Measurements from ENCODE around the gene NRXN3.

NRXN3 gene

DNA sequence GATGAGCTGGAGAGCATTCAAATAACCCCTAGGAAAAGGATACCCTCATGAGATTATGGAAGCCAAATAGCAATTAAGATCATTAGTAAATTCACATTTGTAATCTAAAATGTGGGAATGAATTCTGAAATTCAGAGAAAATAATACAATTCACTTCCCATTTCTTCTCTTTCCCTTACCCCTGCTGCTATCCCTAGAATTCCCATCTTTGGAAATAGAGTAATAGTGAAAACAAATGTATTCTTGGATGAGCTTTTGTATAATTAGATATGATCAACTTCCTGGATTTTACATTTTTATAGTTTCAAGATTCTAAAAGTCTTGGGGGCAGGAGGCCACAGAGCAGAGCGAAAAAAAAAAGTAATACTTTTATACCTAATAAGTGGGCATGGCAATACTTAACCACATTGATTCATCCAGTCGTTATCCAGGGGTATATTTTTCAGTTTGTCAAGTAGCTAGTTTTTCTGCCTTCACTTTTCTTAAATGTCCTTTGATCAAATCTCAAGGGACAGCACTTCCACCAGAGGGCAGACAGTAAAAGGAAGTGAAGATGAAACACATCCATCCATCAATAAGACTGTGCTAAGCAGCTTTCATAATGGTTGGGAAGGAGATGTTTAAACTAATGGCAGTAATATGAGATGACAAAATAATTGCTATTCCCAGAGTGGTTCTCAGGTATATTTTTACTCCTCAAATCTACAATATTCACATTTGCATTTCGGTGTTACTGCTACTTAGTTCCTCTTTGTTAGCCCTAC is 1639.9 kb downstream of the NRXN3 start:
- no peak for DNase-seq (ENCODE audit: low read depth in 2 of 2)

GRCh38 chr14:79820866-79821535 is 1650.8 kb downstream of the NRXN3 start:
- no peak for DNase-seq (ENCODE audit: low read depth in 2 of 2)

DNA sequence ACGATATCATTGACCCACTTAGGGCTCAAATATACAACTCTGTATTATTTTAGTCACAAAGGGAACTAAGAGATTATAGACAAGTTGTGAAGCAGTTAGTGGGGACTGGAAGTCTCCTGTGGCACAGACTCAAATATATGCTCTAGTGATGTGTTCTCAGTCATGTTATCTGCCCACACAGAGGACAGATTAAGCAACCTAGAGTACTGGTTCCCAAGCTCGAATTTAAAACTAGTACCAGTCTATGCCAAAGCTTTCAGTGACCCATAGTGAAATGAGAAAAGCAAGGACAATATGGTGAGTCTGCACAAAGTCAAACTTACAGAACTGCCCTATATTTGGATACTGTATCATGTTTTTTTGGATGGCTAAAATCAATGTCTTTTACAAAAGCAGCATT is 1651.9 kb downstream of the NRXN3 start:
- no peak for DNase-seq (ENCODE audit: low read depth in 2 of 2)

DNA sequence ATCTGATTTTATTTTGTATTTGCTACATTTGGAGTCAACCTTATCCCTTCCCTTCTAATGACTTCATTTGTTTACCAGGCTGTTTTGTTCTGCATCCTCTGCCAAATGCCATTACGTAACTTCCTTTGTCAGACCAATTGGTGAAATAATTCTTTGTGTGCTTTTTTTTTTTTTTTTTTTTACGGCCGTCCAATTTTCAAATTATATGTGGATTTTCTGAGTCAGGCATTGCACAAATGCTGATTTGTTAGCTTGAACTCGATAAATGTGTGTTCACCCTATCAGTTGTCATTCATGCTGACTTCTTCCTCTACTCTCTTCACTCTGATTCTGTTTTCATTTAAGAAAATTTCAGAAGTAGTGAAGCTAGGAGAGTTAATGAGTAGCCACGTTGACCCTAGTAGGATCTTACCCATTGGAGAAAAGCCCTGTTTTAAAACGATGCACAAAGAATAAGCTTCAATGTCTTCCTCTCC is 1654.9 kb downstream of the NRXN3 start:
- DNase-seq (ENCODE audit: low read depth in 2 of 2): no peak

GRCh38 chr14:79826362-79826761 is 1656.2 kb downstream of the NRXN3 start:
- no peak for DNase-seq (ENCODE audit: low read depth in 2 of 2)

DNA sequence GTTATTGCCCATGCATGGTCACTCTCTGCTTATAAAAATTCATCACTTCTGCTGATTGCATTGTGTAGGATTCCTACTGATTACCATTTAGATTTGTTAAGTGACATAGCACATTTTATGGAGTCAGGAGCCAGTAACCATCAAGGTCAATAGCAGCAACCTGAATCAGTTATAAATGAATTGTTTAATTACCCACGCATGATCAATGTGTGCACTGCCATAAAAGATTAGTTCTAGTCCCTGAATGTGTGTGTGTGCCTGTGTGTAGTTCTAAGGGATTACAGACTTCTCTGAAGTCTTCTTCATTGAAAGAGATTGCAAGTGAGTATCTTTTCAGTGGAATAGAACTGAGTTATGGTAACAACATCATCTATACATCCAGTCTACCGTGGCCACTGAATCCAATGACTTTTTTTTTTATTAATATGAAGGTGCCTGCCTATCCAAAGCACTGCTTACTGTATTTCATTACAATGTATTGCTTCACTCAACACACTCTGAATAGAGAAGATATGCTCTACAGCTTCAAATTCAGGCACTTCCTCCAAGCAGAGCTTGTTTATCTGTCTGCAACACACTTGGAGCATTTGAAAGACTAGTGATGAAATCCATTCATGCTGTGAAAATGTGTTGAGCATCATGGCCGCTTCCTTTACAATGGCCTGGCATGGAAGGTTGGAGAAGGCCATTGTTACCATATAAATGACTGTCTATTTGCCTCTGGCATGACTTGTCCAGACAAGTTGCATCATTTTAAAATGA is 1659.4 kb downstream of the NRXN3 start:
- DNase-seq (ENCODE audit: low read depth in 2 of 2): no peak

GRCh38 chr14:79831195-79831892 is 1661.2 kb downstream of the NRXN3 start:
- DNase-seq (ENCODE audit: low read depth in 2 of 2): no peak

GRCh38 chr14:79833781-79834180 is 1663.6 kb downstream of the NRXN3 start:
- no peak for DNase-seq (ENCODE audit: low read depth in 2 of 2)

- no peak for DNase-seq (ENCODE audit: low read depth in 2 of 2)
These were observed 1664.7 kb downstream of the NRXN3 start for GRCh38 chr14:79834868-79835267.

DNA sequence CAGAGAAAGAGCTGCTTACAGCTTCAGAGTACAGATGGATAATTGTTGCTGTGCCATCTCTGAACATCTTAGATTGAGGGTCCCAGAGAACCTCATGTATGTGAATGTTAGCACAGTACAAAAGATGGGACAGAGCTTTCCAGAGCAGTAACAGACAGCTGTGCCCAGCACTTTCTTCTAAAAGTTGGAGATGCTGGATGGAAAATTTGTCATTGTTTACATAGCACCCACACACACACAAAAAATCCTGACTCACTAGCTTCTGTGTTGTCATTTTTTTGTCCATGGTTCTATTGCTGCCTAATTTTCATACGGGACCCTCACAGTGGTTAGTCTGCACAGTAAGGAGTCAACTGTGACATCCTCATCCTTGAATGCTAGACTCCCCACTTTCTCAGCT is 1666.4 kb downstream of the NRXN3 start:
- DNase-seq (ENCODE audit: low read depth in 2 of 2): no peak

- no peak for DNase-seq (ENCODE audit: low read depth in 2 of 2)
These were observed 1667.5 kb downstream of the NRXN3 start for GRCh38 chr14:79837699-79838098.

DNA sequence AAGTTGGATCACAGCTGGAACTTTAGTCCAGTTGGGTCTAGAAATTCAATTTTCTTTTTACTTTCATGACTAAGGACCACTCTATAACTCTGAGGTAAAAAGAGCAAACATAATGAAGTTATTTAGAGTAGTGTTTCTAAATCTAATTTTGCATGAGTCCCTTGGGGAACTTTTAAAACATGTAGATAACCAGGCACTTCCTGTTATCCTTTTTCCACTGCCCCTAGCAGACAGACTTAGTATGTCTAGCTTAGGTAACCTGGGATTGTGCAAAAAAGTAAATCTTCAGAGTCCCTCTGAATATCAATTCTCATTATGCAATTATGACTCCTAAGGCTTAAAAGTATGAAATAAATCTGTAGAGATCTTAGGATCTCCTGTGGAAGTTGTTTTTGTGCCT is 1669.9 kb downstream of the NRXN3 start:
- DNase-seq (ENCODE audit: low read depth in 2 of 2): no peak

GRCh38 chr14:79840831-79841230 is 1670.7 kb downstream of the NRXN3 start:
- no peak for DNase-seq (ENCODE audit: low read depth in 2 of 2)

GRCh38 chr14:79841433-79841832 is 1671.3 kb downstream of the NRXN3 start:
- DNase-seq (ENCODE audit: low read depth in 2 of 2): no peak

DNA sequence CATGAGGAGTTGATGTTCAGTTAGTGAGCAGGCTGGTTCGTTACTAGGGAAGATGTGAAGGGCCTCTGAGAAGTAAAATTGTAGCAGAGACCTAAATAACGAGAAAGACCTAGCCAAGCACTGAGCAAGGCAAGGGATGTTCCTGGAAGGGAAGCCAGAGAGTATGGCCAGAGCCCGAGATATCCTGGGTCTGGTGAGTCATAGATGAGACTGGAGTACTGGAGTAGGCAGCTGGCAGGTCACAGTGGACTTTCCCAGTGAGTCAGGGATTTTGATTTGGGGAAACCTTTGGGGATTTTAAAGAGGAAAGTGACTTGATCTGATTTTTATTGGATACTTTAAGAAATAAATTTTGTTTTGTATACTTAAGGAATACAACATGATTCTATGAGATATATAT is 1672.1 kb downstream of the NRXN3 start:
- DNase-seq (ENCODE audit: low read depth in 2 of 2): no peak

GRCh38 chr14:79852950-79853744 is 1683.0 kb downstream of the NRXN3 start:
- DNase-seq (ENCODE audit: low read depth in 2 of 2): no peak

- DNase-seq (ENCODE audit: low read depth in 2 of 2): no peak
These were observed 1685.6 kb downstream of the NRXN3 start for GRCh38 chr14:79855789-79856188.

DNA sequence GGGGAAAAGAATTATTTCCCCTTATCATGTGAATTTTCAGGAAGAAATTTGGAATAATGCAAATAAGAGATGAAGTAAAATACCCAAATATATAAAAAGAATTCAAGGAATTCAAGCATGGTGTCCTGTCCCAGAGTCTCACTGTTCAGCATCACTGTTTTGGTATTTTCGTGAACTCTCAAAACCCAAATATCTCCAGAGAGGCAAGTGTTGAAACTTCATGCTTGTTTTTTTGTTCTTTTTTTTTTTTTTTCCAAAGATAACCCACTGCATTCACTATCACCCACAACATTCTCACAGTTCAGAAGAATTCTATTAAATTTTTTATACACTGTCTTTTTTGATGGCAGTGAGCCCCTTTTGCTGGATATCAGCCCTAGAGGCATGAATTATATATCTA is 1686.2 kb downstream of the NRXN3 start:
- no peak for DNase-seq (ENCODE audit: low read depth in 2 of 2)

DNA sequence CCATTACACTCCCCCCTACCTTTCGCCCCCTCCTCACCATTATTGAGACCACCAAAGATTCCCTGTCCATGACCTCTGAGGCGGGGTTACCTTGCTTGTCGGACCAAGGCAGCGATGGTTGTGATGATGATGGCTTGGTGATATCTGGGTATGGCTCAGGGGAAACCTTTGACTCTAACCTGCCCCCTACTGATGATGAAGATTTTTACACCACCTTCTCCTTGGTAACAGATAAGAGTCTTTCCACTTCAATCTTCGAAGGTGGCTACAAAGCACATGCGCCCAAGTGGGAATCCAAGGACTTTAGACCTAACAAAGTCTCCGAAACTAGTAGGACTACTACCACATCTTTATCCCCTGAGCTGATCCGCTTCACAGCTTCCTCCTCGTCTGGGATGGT is 1690.9 kb downstream of the NRXN3 start:
- DNase-seq (ENCODE audit: low read depth in 2 of 2): no peak

DNA sequence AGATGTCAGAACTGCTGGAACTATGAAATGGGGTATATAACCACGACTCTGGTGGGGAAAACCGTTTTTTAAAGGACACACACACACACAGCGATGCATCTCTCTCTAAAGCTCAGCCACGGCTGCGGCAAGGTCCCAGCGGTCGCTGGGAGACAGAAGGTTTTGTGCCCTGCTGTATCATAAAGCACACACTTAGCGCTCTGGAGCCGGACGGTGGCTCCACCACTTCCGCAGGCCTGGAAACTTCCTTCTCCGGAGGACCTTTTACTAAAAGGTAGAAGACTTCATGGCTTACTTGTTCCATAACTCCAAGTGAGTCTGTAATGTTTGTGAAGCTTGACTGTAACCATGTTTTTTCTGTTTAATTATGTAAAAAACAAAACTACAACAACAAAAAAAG is 1691.9 kb downstream of the NRXN3 start:
- no peak for DNase-seq (ENCODE audit: low read depth in 2 of 2)

- DNase-seq (ENCODE audit: low read depth in 2 of 2): no peak
These were observed 1701.0 kb downstream of the NRXN3 start for GRCh38 chr14:79871136-79871535.

Data from stimulated activated CD8-positive, alpha-beta memory T cell treated with anti-CD3 and anti-CD28 coated beads, Interleukin-2, amount 100 ng/mL, for 48 hours (primary cell).